HG03575 (cell line): ENCODE results near the gene SPPL2B.

Experiments
- ATAC-seq: cut with Tn5 transposase; IDR thresholded peaks from one replicate; pipeline ENCODE4 v1.9.1; 2021; ENCODE audit not compliant: unreplicated experiment, insufficient number of reproducible peaks, low FRiP score; ENCODE audit errors: extremely low read depth

The SPPL2B gene

GRCh38 chr19:2318923-2319322 lies 9.6 kb upstream of the SPPL2B start:
- ATAC-seq, result no peak

GRCh38 chr19:2319551-2319950 lies 8.9 kb upstream of the SPPL2B start:
- no peak for ATAC-seq

DNA sequence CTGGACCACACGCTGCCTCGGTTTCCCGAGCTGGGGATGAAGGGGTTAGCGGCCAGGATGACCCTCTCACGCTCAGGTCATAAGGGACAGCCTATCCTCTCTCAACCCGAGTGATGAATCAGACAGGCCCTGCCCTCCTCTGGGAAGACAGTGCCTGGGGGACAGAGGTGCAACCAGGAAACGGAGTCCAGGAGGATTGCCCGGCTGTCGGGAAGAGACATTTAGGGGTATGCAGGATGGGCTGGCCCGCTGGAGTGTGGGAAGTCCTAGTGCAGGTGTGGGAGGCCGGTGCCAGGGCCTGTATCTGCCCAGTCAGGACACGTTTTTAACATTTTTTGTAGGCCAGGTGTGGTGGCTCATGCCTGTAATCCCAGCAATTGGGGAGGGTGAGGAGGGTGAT lies 8.4 kb upstream of the SPPL2B start:
- no peak for ATAC-seq

DNA sequence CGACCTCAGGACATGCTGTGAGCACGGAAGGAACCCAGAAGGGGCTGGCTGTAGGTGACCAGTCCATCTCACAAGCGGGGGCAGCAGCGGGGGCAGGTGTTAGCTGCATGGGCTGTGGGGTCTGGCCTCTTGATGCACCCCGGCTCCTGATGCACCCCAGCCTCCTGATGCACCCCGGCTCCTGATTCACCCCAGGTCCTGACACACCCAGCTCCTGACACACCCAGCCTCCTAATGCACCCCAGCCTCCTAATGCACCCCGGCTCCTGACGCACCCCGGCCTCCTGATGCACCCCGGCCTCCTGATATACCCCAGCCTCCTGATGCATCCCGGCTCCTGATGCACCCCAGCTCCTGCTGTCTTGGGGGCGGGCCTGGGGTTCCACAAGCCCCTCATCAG lies 7.5 kb upstream of the SPPL2B start:
- ATAC-seq, result no peak

DNA sequence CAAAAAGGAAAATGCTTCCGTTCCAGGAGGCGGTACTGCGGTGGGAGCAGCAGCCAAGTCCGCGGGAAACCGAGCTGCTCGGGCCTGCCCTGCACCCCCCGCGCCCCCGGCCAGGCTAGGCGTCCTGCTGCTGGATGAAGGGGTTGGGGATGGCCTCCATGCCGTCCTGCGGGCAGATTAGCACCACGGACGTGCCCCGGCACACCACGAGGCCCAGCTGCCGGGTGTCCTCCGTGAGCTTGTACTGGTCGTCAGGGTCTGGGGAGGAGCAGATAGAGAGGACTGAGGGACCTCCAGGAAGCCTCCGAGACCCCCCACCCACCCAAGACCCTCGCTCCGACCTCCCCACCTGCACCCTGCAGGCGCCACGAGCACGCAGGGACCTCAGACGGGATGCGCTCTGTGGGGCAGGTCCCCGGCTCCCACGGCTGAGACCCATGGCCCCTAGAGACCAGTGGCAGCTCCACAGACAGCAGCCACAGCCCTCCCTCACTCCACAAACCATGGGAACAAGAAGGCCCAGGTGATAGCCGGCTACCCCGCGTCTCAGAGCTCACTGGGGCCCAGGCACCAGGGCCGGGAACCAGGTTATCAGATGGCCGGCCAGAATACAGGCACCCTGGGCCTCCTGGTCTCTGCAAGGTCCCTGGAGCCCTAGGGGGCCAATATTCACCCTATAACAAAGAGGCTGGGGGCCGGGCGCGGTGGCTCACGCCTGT lies 6.8 kb upstream of the SPPL2B start:
- no peak for ATAC-seq

DNA sequence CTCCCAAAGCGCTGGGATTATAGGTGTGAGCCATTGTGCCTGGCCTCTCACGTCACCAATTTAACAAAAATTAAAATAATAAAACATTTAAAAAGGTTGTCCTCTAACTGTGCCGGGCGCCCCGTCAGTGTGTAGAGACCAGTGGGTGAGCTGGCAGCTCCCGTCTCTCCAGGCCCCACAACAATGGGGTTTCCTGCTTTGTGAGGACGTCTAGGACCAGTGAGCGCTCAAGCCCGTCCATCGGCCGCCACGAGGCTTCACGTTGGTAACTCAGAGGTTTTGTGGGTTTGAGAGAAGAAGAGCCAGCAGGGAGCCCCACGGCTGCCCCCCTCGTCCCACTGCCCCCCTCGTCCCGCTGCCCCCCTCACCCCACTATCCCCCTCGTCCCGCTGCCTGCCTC lies 4.8 kb upstream of the SPPL2B start:
- no peak for ATAC-seq

DNA sequence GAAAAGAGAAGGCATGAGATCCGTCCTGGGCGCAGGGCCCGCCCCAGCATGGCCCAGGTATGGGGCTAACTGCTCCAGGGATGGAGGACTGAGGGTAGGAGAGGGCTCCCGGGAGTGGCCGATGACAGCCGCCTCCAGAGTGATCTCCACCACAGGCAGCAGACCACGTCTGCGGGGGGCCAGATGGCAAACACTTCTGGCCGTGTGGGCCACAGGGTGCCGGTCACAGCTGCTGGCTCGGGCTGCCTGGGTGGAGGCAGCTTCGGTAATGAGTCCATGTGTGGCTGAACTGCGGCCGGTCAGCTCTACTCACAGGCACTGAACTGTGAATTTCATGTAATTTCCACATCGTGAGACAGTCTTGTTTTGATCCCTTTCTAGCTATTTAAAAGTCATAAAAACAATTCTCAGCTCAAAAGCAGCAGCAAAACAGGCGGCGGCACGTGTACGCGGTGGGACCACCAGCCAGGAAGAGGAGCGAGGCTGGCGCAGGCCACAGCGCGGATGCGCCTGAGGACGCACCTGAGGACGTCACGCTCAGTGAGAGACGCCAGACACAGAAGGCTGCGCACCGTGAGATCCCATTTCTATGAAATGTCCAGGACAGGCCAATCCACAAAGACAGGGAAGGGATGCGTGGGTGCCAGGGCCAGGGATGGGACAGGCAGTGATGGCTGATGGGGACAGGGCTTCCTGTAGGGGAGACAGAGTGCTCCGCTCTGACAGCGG lies 4.1 kb upstream of the SPPL2B start:
- ATAC-seq, result no peak

GRCh38 chr19:2325281-2326046 lies 3.0 kb upstream of the SPPL2B start:
- no peak for ATAC-seq

- no peak for ATAC-seq
Measured at GRCh38 chr19:2326699-2327360, 1.7 kb upstream of the SPPL2B start.

GRCh38 chr19:2327773-2328400 lies 597 bp upstream of the SPPL2B start:
- no peak for ATAC-seq

- ATAC-seq, result no peak
Measured at GRCh38 chr19:2329149-2329478, 630 bp downstream of the SPPL2B start.

DNA sequence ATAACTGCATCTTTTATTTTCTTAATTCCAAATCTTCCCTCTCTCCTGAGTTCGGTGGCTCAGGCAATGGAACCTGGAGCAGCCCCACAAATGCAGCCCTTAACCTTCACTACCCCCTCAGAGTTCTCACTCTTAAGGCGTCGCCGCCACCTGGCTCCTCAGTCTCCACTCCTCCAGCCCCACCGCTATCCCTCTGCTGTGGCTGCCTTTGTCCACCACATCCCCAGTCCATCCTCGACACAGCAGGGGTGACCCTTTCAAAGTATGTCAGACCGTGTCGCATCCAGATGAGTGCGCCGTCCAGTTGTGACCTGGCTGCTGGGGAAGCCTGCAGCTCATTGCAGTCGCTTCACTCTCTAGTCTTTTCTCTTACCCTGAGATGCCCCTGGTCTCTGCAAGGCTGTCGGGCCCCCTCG lies 1.0 kb downstream of the SPPL2B start:
- ATAC-seq, result no peak

- no peak for ATAC-seq
Measured at GRCh38 chr19:2330255-2330631, 1.8 kb downstream of the SPPL2B start.

DNA sequence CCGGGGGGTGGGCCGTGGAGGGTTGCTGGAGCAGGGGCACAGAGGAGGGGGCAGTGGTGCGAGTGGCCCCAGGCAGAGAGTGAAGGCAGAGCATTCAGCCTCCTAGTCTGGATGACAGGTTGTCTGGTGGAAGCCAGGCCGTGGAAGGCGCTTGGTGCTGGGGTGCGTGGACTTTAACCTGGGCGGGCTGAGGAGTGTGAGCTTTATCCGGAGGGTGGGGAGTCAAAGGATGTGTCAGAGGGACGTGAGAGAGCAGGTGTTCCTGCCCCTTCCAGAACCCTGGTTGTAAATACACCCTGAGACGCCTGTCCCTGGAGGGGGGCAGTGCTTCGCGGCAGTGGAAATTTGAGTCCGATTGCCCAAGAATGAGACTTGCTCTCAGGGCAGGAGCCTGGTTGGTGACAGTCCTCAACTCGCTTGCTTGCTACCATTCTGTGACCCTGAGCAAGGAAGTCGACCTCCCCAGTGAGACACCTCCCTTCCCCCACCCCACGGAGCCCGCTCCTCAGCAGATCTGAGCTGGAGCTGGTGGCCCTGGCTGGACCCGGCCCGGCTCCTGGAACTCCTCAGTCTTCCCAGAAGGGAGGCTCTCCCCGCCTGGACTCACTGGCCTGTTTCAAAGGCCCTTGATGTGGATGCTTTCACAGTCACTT lies 2.3 kb downstream of the SPPL2B start:
- ATAC-seq, result no peak

- ATAC-seq, result no peak
Measured at GRCh38 chr19:2331601-2332246, 3.2 kb downstream of the SPPL2B start.

GRCh38 chr19:2332341-2333026 lies 4.0 kb downstream of the SPPL2B start:
- no peak for ATAC-seq

DNA sequence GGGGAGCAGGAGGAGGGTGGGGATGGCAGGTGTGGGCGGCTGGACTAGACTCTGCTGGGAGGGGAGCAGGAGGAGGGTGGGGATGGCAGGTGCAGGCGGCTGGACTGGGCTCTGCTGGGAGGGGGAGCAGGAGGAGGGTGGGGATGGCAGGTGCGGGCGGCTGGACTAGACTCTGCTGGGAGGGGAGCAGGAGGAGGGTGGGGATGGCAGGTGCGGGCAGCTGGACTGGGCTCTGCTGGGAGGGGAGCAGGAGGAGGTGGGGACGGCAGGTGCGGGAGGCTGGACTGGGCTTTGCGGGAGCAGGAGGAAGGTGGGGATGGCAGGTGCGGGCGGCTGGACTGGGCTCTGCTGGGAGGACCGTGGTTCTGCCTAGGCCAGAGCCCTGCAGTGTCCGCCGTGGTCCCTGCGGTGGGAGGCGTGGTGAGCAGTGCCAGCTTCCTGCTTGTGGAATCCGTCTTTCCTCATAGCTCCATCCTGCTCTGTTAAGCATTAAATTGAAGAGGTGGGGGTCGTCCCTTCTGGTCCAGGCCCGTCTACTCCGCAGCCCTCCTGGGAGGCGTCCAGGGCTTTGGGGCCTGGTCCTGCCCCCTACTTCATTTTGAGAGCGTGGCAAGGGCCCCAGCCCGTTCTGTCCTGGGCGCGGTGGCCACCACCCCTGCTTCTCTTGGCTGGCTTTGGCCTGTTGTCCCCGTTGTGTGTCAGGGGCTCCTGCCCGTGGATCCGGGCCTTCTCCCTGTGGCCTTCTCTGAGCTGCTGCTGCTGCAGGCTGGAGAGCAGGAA lies 4.7 kb downstream of the SPPL2B start:
- no peak for ATAC-seq
